AG04450 (cell line): ENCODE data around the gene CFLAR. TPM values are rescaled to one million over a fixed set of nuclear protein-coding genes. Genes with fewer than 3 reads are reported as not detected.

ENCODE experiments used
- CTCF ChIA-PET: fragments of 300-600, 350-600 bp; formaldehyde crosslinking; extraction: SDS; loops from one replicate; lab custom pipeline; 2022; ENCODE audit warnings: antibody characterized with exemption, inconsistent platforms; lab: Charles Lee
- POLR2A ChIA-PET: fragments of 350-600 bp; formaldehyde crosslinking; extraction: SDS; loops from one replicate; lab custom pipeline; 2021; ENCODE audit warnings: antibody characterized with exemption, inconsistent platforms; lab: Yijun Ruan, JAX
- DNase-seq: peaks from one replicate; pipeline ENCODE4 v3.0.0-alpha.2; 2011; ENCODE audit warnings: low read depth, low spot score
- H3K27ac ChIP-seq: one replicate; pipeline ENCODE4 v1.5.1; 2012; ENCODE audit warnings: low read depth, low read length, control low read depth
- H3K27me3 ChIP-seq: one replicate; pipeline ENCODE4 v1.6.0; 2012; ENCODE audit warnings: low read length; ENCODE audit not compliant: control insufficient read depth, insufficient read depth
- H3K4me3 ChIP-seq: 2 replicates; pipeline ENCODE4 v1.5.1; 2011; ENCODE audit warnings: mild to moderate bottlenecking, low read depth, low read length, control low read depth
- H3K9me3 ChIP-seq: 2 replicates; pipeline ENCODE4 v1.5.1; 2012; ENCODE audit warnings: low read length; ENCODE audit not compliant: control insufficient read depth, insufficient read depth
- polyA plus RNA-seq: library from polyadenylated mRNA; depleted of rRNA; stranded (reverse); fragments of >200 nt; gene quantifications from 2 replicates; pipeline ENCODE4 v1.2.3, GENCODE V29; 2011
- TF ChIP-seq, protein P1 (sequence below): IDR thresholded peaks from 2 replicates; pipeline ENCODE4 v1.5.1; 2011; ENCODE audit warnings: low read depth, low read length, control low read depth, inconsistent platforms

The CFLAR gene
- polyA plus RNA-seq, 1 experiment = 36.3 TPM

- Histone ChIP-seq H3K27me3 (no peaks in the 10 kb centered on the region), H3K9me3 (no peaks in the 10 kb centered on the region), H3K27ac (peak overlapping the region; percentile 82), H3K4me3 (no peak overlapping the region)
- TF ChIP-seq, protein P1, sequence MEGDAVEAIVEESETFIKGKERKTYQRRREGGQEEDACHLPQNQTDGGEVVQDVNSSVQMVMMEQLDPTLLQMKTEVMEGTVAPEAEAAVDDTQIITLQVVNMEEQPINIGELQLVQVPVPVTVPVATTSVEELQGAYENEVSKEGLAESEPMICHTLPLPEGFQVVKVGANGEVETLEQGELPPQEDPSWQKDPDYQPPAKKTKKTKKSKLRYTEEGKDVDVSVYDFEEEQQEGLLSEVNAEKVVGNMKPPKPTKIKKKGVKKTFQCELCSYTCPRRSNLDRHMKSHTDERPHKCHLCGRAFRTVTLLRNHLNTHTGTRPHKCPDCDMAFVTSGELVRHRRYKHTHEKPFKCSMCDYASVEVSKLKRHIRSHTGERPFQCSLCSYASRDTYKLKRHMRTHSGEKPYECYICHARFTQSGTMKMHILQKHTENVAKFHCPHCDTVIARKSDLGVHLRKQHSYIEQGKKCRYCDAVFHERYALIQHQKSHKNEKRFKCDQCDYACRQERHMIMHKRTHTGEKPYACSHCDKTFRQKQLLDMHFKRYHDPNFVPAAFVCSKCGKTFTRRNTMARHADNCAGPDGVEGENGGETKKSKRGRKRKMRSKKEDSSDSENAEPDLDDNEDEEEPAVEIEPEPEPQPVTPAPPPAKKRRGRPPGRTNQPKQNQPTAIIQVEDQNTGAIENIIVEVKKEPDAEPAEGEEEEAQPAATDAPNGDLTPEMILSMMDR = no peak
- peak; percentile 39 for DNase-seq
- CTCF ChIA-PET = interaction anchor here (0.8 to 1.3 kb wide), 2 partner anchors 24 to 246 kb away, joined by 3 to 6 read pairs; no protein-coding TSS in a partner anchor
- POLR2A ChIA-PET = interaction anchor here (0.6 to 1.0 kb wide), 4 partner anchors 21 to 50 kb away, joined by 3 to 4 read pairs (median 3); no protein-coding TSS in a partner anchor
Observed at GRCh38 chr2:201151127-201151981, 35.4 kb downstream of the CFLAR start.

GRCh38 chr2:201152517-201152916 lies 36.6 kb downstream of the CFLAR start:
- ChIA-PET POLR2A (no interaction called here), CTCF (interaction anchor here (0.9 kb wide), 1 partner anchor 34 kb away, joined by 3 read pairs; no protein-coding TSS in a partner anchor)

DNA sequence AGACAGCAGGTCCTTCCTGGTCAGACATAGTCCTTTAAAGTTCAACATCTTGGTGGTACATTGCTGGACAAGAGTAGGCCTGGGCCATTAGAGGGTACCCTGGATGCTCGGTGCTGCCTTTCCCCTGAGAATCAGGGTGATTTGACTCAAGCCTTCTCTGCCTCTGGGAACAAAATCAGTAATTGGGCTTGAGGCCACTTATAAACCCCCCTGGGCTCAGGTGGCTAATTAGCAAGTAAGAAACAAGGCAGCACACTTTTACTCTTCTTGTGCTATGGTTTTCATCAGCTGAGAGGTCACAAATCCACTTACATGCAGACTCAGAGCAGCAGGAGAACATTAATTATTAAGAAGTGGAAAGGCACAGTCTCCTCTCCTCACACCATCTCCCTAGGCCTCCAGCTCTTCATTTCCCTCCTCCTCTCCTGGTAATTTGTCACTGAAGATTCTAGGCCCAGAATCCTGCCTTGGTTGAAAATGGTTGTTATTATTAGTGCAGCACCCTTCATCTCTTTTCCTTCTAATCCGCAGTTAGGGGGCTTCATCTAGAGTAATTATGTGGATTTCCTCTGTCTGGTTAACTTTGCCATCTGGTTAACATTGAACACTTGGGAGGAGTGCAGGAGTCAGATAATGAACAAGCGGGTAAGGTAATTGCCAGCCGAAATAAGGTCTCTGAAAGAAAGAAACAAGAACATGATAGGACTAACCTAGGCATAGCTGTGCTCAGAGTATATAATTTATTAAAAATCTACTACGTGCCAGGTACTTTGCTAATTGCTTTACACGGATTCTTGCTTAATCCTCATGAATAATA lies 37.2 kb downstream of the CFLAR start:
- CTCF ChIA-PET = interaction anchor here (0.9 kb wide), 1 partner anchor 35 kb away, joined by 3 read pairs; no protein-coding TSS in a partner anchor

More at GRCh38 chr2:201152517-201152916, 36.6 kb downstream of the CFLAR start:
- Histone ChIP-seq H3K27ac (peak overlapping the region; percentile 33), H3K27me3 (no peaks in the 10 kb centered on the region), H3K4me3 (no peak overlapping the region), H3K9me3 (no peaks in the 10 kb centered on the region)
- TF ChIP-seq, protein P1 = no peak
- no peak for DNase-seq

DNA sequence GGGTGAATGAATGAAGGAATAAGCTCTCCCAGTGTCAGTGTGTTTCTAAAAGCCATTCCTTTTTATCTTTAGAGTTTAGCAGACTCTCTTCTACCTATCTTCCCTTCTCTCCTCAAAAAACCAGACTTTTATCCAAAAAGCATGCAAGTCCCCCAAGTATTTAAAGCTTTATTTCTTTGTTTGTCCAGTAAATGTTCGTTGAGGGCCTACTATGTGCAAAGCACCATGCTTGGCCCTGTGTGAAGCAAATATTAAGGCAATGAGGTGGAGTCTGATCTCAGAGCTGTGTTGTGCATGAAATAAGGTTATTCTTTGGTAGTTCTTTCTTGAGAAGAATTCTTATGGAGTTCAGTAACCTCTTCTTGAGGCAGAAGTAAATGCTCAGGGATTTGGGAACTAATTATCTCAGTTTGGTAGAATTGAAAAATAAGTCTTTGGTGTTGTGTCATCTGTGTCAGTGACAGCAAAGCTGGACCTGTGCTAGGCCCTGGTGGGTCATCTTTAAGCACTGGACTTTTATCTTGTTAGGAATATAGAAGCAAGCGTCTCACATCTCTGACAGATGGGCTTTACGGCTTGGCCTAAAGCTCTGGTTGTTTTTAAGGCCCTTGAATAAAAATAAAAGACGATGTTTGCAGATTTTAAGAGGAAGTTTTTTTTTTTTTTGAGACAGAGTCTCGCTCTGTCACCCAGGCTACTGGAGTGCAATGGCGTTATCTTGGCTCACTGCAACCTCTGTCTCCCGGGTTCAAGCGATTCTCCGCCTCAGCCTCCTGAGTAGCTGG lies 38.8 kb downstream of the CFLAR start:
- ChIA-PET POLR2A (no interaction called here), CTCF (interaction anchor here (0.8 kb wide), 1 partner anchor 36 kb away, joined by 3 read pairs; no protein-coding TSS in a partner anchor)
- H3K27me3 ChIP-seq = no peaks in the 10 kb centered on the region
- H3K9me3 ChIP-seq = no peaks in the 10 kb centered on the region
- H3K4me3 ChIP-seq = no peak overlapping the region
- no peak for DNase-seq
- TF ChIP-seq, protein P1 = no peak
- no peak overlapping the region for H3K27ac ChIP-seq

More for the DNA sequence above, 37.2 kb downstream of the CFLAR start:
- Histone ChIP-seq H3K27ac (no peak overlapping the region), H3K9me3 (no peaks in the 10 kb centered on the region), H3K4me3 (no peak overlapping the region), H3K27me3 (no peaks in the 10 kb centered on the region)
- POLR2A ChIA-PET = no interaction called here
- no peak for DNase-seq
- TF ChIP-seq, protein P1 = no peak
